Fibroblast of pulmonary artery (primary cell): ENCODE results near the gene ABRAXAS1.
"Not testable (repeated sequence)": the region's sequence is repeated elsewhere in the genome, so short reads cannot be mapped to it uniquely, and the experiment has no call there.

Source experiments
- DNase-seq: peaks from one replicate; pipeline ENCODE4 v3.0.0-alpha.2; 2010; ENCODE audit warnings: low read depth
- H3K4me3 ChIP-seq: replicated peaks from 2 replicates; pipeline ENCODE4 v1.5.1; 2011; ENCODE audit warnings: low read depth, mild to moderate bottlenecking, control low read depth, low read length, moderate library complexity
- TF ChIP-seq, protein P1 (sequence below): IDR thresholded peaks from 2 replicates; pipeline ENCODE4 v1.5.1; 2011; ENCODE audit warnings: mild to moderate bottlenecking, control low read depth, low read length, inconsistent platforms; ENCODE audit errors: missing control alignments

ABRAXAS1 gene

DNA sequence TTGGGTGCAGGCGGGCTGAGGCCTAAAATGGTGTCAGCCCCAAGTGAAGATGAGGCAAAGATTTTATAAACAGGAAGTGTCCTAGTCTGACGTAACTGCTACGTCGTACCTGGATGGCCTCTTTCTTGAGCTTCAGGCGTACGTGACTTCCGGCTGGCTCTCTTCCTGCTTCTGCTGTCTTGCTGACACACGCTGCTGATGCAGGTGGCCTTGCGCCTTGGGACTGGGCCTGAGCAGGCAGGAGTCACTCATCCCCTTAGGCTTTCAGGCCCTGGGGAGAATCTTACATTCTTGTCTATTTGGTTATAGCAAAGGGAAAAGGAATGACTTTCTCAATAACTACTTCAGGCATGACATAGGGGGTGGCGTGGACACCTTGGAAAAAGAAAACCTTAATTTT, 20.1 kb upstream of the ABRAXAS1 start:
- TF ChIP-seq, protein P1, sequence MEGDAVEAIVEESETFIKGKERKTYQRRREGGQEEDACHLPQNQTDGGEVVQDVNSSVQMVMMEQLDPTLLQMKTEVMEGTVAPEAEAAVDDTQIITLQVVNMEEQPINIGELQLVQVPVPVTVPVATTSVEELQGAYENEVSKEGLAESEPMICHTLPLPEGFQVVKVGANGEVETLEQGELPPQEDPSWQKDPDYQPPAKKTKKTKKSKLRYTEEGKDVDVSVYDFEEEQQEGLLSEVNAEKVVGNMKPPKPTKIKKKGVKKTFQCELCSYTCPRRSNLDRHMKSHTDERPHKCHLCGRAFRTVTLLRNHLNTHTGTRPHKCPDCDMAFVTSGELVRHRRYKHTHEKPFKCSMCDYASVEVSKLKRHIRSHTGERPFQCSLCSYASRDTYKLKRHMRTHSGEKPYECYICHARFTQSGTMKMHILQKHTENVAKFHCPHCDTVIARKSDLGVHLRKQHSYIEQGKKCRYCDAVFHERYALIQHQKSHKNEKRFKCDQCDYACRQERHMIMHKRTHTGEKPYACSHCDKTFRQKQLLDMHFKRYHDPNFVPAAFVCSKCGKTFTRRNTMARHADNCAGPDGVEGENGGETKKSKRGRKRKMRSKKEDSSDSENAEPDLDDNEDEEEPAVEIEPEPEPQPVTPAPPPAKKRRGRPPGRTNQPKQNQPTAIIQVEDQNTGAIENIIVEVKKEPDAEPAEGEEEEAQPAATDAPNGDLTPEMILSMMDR: no peak
- no peak overlapping the region for H3K4me3 ChIP-seq
- DNase-seq: no peak

DNA sequence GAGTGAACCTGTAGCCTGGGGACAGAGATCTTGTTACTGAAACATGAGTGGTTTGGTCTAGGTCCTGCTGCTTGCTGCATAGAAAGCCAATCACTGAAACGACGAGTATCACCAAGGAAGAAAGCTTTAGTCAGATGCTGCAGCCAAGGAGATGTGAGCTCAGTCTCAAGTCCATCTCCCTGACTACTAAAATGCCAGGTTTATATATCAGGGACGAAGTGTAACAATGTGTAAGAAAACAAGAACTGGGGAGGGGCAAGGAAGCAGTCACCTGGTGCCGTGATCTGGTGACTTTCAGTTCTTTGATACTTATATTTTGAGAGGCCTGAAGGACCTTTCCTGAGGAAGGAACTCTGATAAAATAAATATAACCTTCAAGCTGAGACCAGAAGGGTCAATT, 19.6 kb upstream of the ABRAXAS1 start:
- H3K4me3 ChIP-seq: no peak overlapping the region
- no peak for DNase-seq
- TF ChIP-seq, protein P1: no peak

DNA sequence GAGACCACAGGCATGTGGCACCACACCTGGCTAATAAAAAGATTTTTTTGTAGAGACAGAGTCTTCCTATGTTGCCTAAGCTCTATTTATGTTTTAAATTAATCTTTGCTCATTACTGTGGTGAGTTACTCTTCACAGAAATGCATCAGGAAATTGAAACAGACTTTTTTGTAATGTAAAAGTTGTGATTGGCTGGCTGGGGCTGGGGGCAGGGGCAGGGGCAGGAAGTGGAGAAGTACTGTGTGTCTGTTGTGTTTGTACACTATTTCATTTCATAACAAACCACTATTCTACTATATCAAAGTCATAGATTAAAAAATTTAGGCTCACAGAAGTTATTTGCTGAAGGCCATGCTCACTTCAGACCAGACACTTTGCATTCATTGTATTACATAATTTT, 19.1 kb upstream of the ABRAXAS1 start:
- TF ChIP-seq, protein P1: no peak
- DNase-seq: no peak
- H3K4me3 ChIP-seq: no peak overlapping the region

DNA sequence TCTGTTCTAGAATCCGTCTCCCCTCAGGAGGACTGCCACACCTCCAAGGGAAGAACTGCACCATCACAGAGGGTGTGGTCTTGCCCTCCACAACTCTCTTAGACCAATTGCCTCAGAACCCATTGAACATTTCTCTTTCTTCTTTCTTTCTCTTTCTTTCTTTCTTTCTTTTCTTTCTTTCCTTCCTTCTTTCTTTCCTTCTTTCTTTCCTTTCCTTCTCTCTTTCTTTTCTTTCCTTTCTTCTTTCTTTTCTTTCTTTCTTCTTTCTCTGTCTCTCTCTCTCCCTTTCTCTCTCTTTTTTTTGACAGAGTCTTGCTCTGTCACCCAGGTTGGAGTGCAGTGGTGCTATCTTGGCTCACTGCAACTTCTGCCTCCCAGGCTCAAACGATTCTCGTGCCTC, 16.8 kb upstream of the ABRAXAS1 start:
- not testable (repeated sequence) for H3K4me3 ChIP-seq, DNase-seq

DNA sequence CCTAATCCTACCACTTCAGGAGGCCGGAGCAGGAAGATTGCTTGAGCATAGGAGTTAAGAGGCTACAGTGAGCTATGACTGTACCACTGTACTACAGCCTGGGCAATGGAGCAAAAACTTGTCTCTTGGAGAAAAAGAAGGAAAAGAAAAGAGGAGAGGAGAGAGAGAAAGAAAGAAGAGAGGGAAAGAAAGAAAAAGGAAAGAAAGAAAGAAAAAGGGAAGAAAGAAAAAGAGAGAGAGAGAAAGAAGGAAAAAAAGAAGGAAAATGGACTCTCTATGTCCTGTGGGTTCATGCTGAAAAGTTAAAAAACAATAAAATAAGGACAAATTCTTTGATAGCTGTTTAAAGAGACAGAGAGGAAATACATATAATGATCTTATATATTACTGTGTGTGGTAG, 13.3 kb upstream of the ABRAXAS1 start:
- no peak for DNase-seq
- TF ChIP-seq, protein P1: no peak
- H3K4me3 ChIP-seq: no peak overlapping the region

DNA sequence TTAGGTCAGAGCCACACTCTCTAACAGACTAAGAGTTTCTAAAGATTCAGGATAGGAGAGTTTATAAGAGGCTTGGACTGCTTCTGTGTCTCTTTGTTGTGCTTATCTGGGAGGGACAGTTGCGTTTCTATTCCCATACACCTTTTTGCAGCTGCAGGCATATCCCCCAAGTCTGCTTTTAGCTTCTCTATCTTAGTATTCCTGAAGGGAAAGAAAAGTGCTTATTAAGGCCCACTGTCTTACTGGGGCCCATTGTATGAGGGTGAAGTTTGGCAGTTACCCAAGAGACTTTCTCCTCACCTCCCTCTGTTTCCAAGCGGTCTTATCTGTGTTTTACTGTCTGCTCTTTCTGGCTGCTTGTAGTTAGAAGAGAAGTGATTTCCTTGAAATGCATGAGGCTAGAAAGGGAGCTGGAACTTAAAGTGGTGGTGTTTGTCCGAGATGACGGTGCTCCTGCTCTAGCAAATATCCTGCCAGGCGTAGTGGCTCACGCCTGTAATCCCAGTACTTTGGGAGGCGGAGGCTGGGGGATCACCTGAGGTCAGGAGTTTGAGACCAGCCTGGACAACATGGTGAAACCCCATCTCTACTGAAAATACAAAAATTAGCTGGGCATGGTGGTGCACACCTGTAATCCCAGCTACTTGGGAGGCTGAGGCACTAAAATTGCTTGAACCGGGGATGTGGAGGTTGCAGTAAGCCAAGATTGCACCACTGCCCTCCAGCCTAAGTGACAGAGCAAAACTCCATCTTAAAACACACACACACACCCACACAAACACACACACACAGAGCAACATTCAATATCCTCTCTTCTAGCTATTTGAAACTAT, 11.4 kb upstream of the ABRAXAS1 start:
- H3K4me3 ChIP-seq, DNase-seq: not testable (repeated sequence)

DNA sequence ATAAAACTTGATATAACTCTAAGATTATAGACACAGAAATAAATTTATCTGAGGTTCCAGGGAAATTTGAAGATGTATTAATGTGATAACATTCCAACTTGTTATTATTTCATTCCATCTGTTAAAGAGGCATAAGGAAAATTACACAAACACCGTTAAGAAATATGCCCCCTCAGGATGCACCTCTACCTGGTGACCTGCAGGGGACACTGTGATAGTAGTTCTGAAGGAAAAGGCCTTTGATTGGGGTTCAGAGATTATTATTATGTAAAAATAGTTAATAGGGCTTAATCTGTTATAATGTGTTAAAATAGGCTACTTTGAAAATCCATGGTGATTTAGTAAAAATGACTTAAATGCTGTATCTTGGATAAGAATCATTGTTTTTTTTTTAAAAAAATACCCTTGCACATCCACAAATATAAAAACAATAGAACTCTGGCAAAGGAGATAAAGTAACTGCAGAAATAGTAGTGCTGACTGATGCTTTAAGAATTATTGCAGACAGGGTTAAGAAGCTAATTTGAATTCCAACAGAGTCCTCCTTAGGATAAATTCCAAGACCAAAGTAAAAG, 6.1 kb upstream of the ABRAXAS1 start:
- H3K4me3 ChIP-seq: no peak overlapping the region
- peak; percentile 56 for DNase-seq
- TF ChIP-seq, protein P1: peak; percentile 94
